Activated CD8-positive, alpha-beta memory T cell treated with anti-CD3 and anti-CD28 coated beads for 36 hours (primary cell): ENCODE data around the gene STX11. TPM values are rescaled to one million over a fixed set of nuclear protein-coding genes. Genes with fewer than 3 reads are reported as not detected.
"Not testable (repeated sequence)": the region's sequence is repeated elsewhere in the genome, so short reads cannot be mapped to it uniquely, and the experiment has no call there.

Experiments
- CTCF ChIA-PET: fragments of 350-600 bp; sonication (Branson Sonifier 250); formaldehyde crosslinking; loops from one replicate; lab custom pipeline; 2021; ENCODE audit warnings: antibody characterized with exemption; lab: Charles Lee
- POLR2A ChIA-PET: fragments of 350-600 bp; sonication (Branson Sonifier 250); formaldehyde crosslinking; loops from one replicate; lab custom pipeline; 2021; ENCODE audit warnings: antibody characterized with exemption; lab: Charles Lee
- total RNA-seq, 2 experiments: library from RNA; stranded (reverse); gene quantifications; one replicate each; pipeline ENCODE4 v1.2.3, GENCODE V29; 2021

The STX11 gene
- total RNA-seq, 2 experiments from 2014 or later = 23.1 to 24.7 TPM

DNA sequence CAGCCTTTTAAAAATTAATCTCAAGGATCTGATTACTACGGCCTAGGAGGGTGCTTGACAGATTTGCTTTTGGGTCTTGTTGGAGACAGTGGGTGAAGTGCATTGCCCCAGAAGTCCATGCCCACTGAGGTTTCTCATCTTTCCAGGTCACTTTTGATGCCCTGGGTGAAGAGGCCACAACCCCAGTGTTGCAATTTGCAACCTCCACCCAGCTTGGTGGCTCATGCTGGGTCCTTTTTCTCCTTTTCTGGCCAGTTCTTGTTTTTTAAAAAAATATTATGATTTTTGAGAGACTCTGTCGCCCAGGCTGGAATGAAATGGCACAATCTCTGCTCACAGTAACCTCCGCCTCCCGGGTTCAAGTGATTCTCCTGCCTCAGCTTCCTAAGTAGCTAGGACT is 9.4 kb downstream of the STX11 start:
- POLR2A ChIA-PET = no interaction called here
- CTCF ChIA-PET = interaction anchor here (1.1 to 1.2 kb wide), 2 partner anchors 21 to 32 kb away, joined by 3 to 4 read pairs; no protein-coding TSS in a partner anchor

- POLR2A ChIA-PET = no interaction called here
- CTCF ChIA-PET = interaction anchor here (1.2 kb wide), 1 partner anchor 33 kb away, joined by 3 read pairs; no protein-coding TSS in a partner anchor
Measured at GRCh38 chr6:144160431-144161005, 10.2 kb downstream of the STX11 start.

GRCh38 chr6:144161975-144162374 is 11.7 kb downstream of the STX11 start:
- CTCF ChIA-PET = no interaction called here
- POLR2A ChIA-PET = no interaction called here

- POLR2A ChIA-PET = no interaction called here
- CTCF ChIA-PET = no interaction called here
Measured at GRCh38 chr6:144162977-144163376, 12.7 kb downstream of the STX11 start.

DNA sequence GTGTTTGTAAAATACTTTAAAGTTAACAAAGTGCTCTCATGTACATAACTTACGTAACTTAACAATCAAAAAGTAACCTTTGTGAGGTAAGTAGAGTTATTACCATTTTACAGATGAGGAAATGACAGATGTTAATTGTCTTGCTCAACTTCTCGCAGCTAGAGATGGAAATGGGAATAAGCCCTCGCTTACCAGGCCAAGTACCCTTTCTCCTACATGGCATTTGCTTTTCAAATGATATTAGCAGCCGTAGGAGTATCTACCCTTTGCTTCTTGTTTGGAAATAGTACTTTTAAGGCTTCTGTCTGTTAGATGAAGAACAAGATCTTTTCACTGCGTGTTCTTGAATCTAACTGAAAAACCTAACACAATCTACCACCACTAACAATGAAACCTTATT is 15.5 kb downstream of the STX11 start:
- POLR2A ChIA-PET = no interaction called here
- CTCF ChIA-PET = interaction anchor here (1.4 kb wide), 1 partner anchor 16 kb away, joined by 3 read pairs; the partner anchor contains the start of gene STX11

DNA sequence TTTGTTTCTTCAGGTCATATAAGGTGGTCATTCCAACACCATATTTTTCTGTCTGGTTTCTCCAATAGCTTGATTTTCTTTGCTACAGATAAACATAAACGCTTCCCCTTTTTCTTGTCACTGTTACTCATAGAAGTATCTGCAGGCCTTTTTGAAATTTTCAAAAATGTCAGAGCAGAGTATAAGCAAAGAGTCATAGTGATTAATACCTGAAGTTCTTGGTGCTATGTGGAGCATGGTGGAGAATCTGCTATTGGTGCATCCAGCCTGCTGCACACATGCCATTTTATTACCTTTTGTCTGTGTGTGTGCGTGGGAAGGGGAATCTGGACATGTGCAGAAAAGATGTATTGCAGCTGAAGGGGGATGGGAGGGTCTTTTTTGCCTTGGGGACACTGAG is 19.7 kb downstream of the STX11 start:
- ChIA-PET CTCF (no interaction called here), POLR2A (no interaction called here)

- ChIA-PET POLR2A (no interaction called here), CTCF (no interaction called here)
Measured at GRCh38 chr6:144171406-144171805, 21.1 kb downstream of the STX11 start.

- POLR2A ChIA-PET = no interaction called here
- CTCF ChIA-PET = no interaction called here
Measured at GRCh38 chr6:144174006-144174405, 23.7 kb downstream of the STX11 start.

GRCh38 chr6:144176043-144176442 is 25.7 kb downstream of the STX11 start:
- ChIA-PET POLR2A (no interaction called here), CTCF (no interaction called here)

GRCh38 chr6:144177726-144178125 is 27.4 kb downstream of the STX11 start:
- POLR2A ChIA-PET = interaction anchor here (0.7 to 1.3 kb wide), 2 partner anchors 12 to 71 kb away, joined by 3 to 7 read pairs; no protein-coding TSS in a partner anchor
- CTCF ChIA-PET = interaction anchor here (1.4 kb wide), 1 partner anchor 11 kb away, joined by 4 read pairs; no protein-coding TSS in a partner anchor

GRCh38 chr6:144178323-144178722 is 28.0 kb downstream of the STX11 start:
- ChIA-PET CTCF (interaction anchor here (0.6 to 1.6 kb wide), 3 partner anchors 10 to 1703 kb away, joined by 3 to 4 read pairs (median 4); no protein-coding TSS in a partner anchor), POLR2A (interaction anchor here (0.7 to 1.3 kb wide), 2 partner anchors 11 to 70 kb away, joined by 3 to 7 read pairs; no protein-coding TSS in a partner anchor)

DNA sequence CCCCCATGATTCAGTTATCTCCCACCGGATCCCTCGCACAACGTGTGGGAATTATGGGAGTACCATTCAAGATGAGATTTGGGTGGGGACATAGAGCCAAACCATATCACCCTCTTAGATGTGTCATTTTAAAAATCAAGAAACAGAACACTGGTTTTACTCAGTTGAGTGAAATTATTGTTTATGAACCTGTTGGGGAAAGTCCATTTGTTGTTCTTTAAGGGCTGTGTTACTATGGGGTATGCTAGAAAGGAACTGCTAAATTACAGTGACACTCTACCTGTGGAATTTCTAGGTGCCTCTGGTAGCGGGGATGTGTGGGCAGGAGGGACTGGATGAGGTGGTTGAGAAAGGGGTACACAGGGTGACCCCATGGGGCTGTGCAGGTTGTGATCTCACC is 28.9 kb downstream of the STX11 start:
- ChIA-PET CTCF (interaction anchor here (1.4 to 1.6 kb wide), 2 partner anchors 9 to 24 kb away, joined by 4 read pairs; no protein-coding TSS in a partner anchor), POLR2A (no interaction called here)

GRCh38 chr6:144179828-144180227 is 29.5 kb downstream of the STX11 start:
- ChIA-PET POLR2A (no interaction called here), CTCF (interaction anchor here (1.1 to 1.6 kb wide), 2 partner anchors 25 to 35 kb away, joined by 3 to 4 read pairs; no protein-coding TSS in a partner anchor)

DNA sequence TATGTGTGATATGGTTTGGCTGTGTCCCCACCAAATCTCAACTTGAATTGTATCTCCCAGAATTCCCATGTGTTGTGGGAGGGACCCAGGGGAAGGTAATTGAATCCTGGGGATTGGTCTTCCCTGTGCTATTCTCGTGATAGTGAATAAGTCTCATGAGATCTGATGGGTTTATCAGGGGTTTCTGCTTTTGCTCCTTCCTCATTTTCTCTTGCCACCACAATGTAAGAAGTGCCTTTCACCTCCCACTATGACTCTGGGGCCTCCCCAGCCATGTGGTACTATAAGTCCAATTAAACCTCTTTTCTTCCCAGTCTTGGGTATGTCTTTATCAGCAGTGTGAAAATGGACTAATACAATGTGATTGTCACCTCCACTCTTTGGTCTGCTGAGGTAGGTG is 30.0 kb downstream of the STX11 start:
- CTCF ChIA-PET = interaction anchor here (0.6 to 1.1 kb wide), 2 partner anchors 21 to 34 kb away, joined by 3 to 4 read pairs; no protein-coding TSS in a partner anchor
- POLR2A ChIA-PET = not testable (repeated sequence)

DNA sequence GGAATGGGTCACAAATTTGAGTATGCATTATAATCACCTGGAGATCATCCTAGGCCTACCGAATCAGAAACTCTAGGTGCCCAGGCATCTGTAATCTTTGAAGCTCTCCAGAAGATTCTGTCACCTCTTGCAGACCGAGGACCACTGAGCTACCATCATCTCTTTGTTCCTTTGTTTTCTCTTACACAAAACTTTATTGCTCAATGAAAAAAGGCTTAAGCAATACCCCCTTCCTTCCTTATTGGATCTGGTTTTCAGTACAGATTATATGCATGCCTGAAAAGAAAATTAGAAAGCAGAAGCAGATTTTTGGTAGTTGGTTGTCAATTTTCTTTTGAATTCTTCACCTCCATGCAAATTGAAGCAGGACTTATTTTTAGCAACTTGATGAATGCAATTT is 31.3 kb downstream of the STX11 start:
- POLR2A ChIA-PET = no interaction called here
- CTCF ChIA-PET = no interaction called here

DNA sequence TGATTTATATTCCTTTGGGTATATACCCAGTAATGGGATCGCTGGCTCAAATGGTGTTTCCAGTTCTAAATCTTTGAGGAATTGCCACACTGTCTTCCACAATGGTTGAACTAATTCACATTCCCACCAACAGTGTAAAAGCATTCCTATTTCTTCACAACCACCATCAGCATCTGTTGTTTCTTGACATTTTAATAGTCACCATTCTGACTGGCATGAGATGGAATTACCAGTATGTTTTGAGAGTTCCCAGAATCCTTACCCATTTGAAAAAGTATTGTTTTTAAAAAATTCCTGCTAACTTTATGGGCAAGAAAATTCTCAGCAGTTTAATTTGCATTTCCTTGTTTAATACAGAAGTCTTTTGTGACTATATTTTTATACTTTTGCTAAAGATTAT is 33.9 kb downstream of the STX11 start:
- CTCF ChIA-PET, POLR2A ChIA-PET: not testable (repeated sequence)

DNA sequence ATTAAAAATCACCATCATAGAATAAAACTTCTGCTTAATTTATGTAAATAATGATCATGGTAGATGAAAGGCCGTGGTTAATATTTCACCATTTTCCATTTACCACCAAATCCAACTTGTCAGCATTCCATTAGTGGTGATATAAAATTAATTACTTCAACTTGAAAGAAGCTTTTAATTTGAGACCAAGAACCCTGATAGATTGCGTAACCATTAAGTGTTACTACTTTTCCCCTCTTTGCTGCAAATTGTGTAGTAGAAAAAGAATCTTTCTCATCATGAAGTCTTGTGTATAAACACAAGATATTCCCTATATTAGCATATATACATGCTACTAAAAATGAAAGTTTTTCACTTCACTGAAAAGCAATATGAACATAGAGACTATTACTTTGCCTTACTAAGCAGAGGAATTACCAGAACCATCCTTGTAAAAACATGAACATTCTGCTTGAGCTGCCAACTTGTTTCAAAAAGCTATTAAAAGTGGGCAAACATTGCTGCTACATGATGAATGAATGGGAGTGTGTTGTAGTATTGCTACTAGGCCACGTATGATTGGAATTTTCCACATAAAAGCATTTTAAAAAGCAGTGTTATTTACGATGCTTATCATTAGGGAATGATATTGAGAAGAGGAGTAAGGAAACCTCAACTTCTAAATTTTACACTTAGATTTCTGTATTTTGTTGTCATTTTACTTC is 35.0 kb downstream of the STX11 start:
- ChIA-PET CTCF (no interaction called here), POLR2A (no interaction called here)

GRCh38 chr6:144186817-144187625 is 36.7 kb downstream of the STX11 start:
- ChIA-PET POLR2A (no interaction called here), CTCF (no interaction called here)

- ChIA-PET CTCF (interaction anchor here (1.0 kb wide), 1 partner anchor 46 kb away, joined by 3 read pairs; no protein-coding TSS in a partner anchor), POLR2A (interaction anchor here (1.1 kb wide), 1 partner anchor 11 kb away, joined by 3 read pairs; no protein-coding TSS in a partner anchor)
Measured at GRCh38 chr6:144189351-144189750, 39.0 kb downstream of the STX11 start.
